Fibroblast of villous mesenchyme (primary cell): ENCODE data around the gene LYPD1. TPM values are rescaled to one million over a fixed set of nuclear protein-coding genes. Genes with fewer than 3 reads are reported as not detected.

Source experiments
- DNase-seq: peaks from one replicate; pipeline ENCODE4 v3.0.0-alpha.2; 2010; ENCODE audit warnings: low read depth
- H3K4me3 ChIP-seq: 2 replicates; pipeline ENCODE4 v1.5.1; 2011; ENCODE audit warnings: low read depth, mild to moderate bottlenecking, low read length
- CTCF ChIP-seq: IDR thresholded peaks from 2 replicates; pipeline ENCODE4 v1.5.1; 2012; ENCODE audit warnings: low read depth, mild to moderate bottlenecking, low read length; ENCODE audit not compliant: insufficient read depth
- total RNA-seq: library from RNA; depleted of rRNA; stranded (reverse); fragments of >200 nt; gene quantifications from 2 replicates; pipeline ENCODE4 v1.2.3, GENCODE V29; 2012

LYPD1 gene
- total RNA-seq, 1 donor = 16.0 TPM

DNA sequence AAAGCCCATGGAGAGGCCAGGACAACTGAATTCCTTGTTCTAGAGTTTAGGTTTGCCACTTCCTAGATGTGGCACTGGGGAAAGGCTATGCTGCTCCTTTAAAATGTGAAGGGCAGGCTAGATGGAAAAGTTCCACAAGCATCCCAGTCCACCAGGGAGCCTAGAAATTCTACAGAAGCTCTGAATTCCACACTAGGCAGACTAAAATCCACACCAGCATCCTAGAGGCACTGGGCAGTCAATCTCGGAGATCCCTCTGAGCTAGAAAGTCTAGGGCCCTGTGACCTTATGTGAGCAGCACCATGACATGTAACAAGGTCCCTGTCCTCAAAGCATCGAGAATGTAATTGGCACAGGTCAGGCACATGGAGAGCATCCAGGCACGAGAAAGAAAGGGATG, 71.5 kb downstream of the LYPD1 start:
- no peak for DNase-seq
- TF ChIP-seq CTCF = no peak
- H3K4me3 ChIP-seq = no peak overlapping the region

DNA sequence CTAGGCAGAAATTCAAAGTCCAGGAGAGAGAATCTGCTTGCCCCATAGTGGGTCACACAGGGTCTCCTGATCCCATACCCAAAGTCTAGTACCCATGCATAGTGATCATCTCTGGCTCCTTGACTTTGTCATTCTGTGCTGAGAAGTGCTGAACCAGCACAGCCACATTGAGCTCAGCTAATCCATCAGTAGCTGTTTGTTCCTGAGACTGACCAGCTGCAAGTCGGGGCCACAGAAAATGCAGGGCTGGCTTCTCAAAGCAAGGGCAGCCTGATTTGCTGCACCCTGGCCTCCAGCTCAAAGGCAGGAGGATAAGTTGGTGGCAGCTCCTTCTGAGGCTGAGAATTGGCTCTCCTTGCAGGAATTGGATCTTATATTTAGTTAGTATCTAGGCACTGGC, 72.2 kb downstream of the LYPD1 start:
- no peak for TF ChIP-seq CTCF
- no peak for DNase-seq
- no peak overlapping the region for H3K4me3 ChIP-seq

- H3K4me3 ChIP-seq = no peak overlapping the region
- no peak for DNase-seq
- TF ChIP-seq CTCF = no peak
These were observed 72.8 kb downstream of the LYPD1 start for GRCh38 chr2:132597166-132597565.

DNA sequence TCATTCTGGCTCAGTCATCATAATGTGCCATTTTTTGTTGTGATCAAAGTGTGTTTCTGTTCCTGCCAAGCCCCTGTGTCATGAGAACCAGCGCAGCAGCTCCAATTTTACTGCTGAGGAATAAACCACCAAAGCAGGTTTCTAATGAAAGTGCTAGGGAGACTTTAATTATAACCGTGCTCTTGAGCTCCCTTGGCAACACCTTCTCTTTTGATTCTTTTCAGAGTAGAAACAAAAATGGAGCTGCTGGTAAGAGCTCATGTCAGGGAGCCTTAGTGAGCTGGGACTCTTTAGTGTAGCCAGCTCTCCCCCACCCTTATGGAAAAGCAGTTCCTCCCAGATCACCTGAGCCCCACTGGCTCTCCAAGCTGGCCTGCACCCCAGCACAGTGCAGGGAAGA, 74.3 kb downstream of the LYPD1 start:
- TF ChIP-seq CTCF = no peak
- no peak for DNase-seq
- H3K4me3 ChIP-seq = no peak overlapping the region

- no peak for TF ChIP-seq CTCF
These were observed 74.8 kb downstream of the LYPD1 start for GRCh38 chr2:132595186-132595585.

More at GRCh38 chr2:132595186-132595585, 74.8 kb downstream of the LYPD1 start:
- DNase-seq = no peak
- H3K4me3 ChIP-seq = no peak overlapping the region
